Erythroblast (primary cell): Measurements from ENCODE around the gene ADAMTS16.

ENCODE experiments used
- GATA1 ChIP-seq: IDR thresholded peaks from 2 replicates; pipeline ENCODE4 v1.6.1; 2011; ENCODE audit warnings: low read depth, mild to moderate bottlenecking, control low read depth, low read length, moderate library complexity
- POLR2A ChIP-seq: IDR thresholded peaks from 2 replicates; pipeline ENCODE4 v1.6.1; 2011; ENCODE audit warnings: mild to moderate bottlenecking, low read length

GRCh38 chr5:5239191-5239590, 99.1 kb downstream of the ADAMTS16 start:
- no peak for TF ChIP-seq POLR2A
- no peak for TF ChIP-seq GATA1
